ENCODE results near the gene FHL1.

Gene FHL1

DNA sequence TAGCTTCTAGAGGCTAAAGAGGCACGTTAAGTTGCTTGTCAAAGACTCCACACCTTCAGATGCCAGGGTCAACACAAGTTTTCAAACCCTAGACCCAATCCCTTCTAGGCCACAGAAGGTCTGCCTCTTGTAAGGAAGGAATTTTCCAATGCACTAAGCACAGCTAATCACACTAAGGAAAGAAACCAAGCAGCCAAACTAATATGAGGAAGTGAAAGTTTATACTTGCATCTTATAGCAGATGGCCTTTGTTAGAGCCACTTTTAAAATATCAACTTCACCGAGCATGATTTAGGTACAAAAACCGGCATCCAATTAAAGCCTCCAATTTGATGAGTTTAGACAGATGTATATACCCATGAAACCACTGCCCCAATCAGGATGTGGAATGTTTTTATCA, 9.9 kb downstream of the FHL1 start:
- TF ChIP-seq, protein P1, sequence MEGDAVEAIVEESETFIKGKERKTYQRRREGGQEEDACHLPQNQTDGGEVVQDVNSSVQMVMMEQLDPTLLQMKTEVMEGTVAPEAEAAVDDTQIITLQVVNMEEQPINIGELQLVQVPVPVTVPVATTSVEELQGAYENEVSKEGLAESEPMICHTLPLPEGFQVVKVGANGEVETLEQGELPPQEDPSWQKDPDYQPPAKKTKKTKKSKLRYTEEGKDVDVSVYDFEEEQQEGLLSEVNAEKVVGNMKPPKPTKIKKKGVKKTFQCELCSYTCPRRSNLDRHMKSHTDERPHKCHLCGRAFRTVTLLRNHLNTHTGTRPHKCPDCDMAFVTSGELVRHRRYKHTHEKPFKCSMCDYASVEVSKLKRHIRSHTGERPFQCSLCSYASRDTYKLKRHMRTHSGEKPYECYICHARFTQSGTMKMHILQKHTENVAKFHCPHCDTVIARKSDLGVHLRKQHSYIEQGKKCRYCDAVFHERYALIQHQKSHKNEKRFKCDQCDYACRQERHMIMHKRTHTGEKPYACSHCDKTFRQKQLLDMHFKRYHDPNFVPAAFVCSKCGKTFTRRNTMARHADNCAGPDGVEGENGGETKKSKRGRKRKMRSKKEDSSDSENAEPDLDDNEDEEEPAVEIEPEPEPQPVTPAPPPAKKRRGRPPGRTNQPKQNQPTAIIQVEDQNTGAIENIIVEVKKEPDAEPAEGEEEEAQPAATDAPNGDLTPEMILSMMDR (IDR thresholded peaks at IDR 0.05; ENCODE audit: control extremely low read depth, extremely low read depth, low read depth, missing control alignments), result no peak
- DNase-seq (ENCODE audit: extremely low spot score), result peak; percentile 17
- CTCF ChIA-PET, result interaction anchor here (3.3 kb wide), 1 partner anchor 129 kb away, joined by 11 read pairs; no protein-coding TSS in a partner anchor
- POLR2A ChIA-PET, result no interaction called here

DNA sequence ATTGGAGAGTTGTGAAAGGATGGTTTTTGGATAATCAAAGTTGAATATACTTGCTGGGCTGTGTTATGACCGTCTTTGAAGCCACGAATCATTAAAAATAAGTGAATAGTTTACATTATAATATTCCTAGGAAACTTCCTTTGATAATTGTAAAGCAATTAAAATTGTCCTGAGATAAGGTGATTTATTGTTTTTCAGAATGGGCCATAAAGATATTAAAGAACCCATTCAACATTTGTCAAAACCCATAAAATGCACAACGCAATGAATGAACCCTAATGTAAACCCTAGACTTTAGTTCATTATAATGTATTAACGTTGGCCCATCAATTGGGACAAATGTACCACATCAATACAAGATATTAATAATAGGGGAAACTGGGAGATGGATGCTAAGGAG, 11.4 kb downstream of the FHL1 start:
- no peak for DNase-seq (ENCODE audit: extremely low spot score)
- TF ChIP-seq, protein P1 (IDR thresholded peaks at IDR 0.05; ENCODE audit: control extremely low read depth, extremely low read depth, low read depth, missing control alignments), result no peak
- POLR2A ChIA-PET, result no interaction called here
- CTCF ChIA-PET, result no interaction called here

DNA sequence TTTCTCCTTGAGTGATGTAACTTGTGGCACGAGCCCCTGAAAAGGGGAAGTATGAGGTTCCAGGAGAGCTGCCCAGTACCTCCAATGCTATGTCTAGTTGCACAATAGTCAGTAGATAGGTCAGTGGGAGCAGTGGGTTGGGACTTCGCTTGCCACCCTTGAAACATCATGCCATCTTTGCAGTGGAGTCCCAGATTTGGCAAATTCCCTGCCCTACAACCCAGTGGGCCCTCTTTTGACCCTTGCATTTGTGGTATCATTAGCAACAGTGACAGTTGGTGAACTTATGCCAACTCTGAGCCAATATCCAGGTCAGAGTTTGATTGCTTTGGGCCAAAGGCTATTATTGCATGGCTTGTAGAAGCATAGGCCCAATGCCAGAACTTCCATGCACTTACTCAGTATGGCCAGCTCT, 12.3 kb downstream of the FHL1 start:
- no peak for DNase-seq (ENCODE audit: extremely low spot score)
- POLR2A ChIA-PET, result no interaction called here
- CTCF ChIA-PET, result interaction anchor here (1.7 kb wide), 1 partner anchor 131 kb away, joined by 8 read pairs; no protein-coding TSS in a partner anchor
- TF ChIP-seq, protein P1 (IDR thresholded peaks at IDR 0.05; ENCODE audit: control extremely low read depth, extremely low read depth, low read depth, missing control alignments), result no peak

DNA sequence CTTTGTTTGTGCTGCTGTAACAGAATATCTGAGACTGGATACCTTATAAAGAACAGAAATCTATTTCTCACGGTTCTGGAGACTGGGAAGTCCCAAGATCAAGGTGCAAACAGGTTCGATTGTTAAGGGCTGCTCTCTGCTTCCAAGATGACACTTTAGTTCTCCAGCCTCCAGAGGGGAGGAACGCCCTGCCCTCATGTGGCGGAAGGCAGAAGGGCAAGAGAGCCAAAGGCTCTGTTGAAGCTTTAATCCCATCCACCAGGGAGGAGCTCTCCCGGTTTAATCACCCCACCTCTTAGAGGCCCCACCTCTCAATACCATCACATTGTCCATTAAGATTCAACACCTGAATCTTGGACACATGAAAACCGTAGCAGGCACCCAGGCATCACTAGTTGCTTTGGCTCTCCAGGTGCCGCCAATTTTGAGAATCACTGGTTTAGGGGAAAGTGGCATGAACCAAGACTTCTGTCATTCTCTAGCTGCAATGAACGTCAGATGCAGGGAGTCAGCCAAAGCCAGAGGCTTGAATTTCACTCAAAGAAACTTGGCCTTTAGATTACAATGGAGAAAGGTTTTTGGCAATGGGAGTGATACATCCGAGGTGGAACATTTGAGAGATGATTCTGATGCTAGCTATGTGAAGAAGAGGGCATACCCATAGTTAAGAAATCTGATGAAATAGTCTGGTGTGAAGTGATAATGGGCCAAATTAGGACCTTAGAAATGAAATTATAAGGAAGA, 15.7 kb downstream of the FHL1 start:
- ChIA-PET CTCF (interaction anchor here (0.9 to 3.5 kb wide), 10 partner anchors 9 to 423 kb away, joined by 3 to 83 read pairs (median 5); no protein-coding TSS in a partner anchor), POLR2A (no interaction called here)
- DNase-seq (ENCODE audit: extremely low spot score), result peak; percentile 26
- TF ChIP-seq, protein P1 (IDR thresholded peaks at IDR 0.05; ENCODE audit: control extremely low read depth, extremely low read depth, low read depth, missing control alignments), result peak; percentile 70

DNA sequence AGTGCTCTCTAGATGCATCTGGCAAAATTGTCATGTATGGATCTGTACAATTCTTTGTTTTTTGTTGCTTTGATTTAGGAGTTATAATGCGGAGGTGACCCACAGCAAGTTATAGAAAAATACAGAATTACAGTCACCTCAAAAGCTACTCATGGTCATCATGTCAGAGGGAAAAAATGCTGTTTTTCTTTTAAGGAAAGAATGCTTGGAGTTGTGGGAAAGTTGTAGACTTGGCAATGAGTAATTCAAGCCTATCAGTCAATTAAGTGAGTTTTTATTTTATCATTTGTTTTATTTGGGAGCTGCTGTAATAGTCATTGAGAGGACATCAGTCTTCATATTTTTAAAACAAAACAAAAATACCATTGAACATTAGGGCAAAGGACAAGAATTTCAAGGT, 16.4 kb downstream of the FHL1 start:
- POLR2A ChIA-PET, result no interaction called here
- TF ChIP-seq, protein P1 (IDR thresholded peaks at IDR 0.05; ENCODE audit: control extremely low read depth, extremely low read depth, low read depth, missing control alignments), result no peak
- CTCF ChIA-PET, result interaction anchor here (0.9 to 3.5 kb wide), 7 partner anchors 10 to 424 kb away, joined by 3 to 83 read pairs (median 6); no protein-coding TSS in a partner anchor
- no peak for DNase-seq (ENCODE audit: extremely low spot score)

DNA sequence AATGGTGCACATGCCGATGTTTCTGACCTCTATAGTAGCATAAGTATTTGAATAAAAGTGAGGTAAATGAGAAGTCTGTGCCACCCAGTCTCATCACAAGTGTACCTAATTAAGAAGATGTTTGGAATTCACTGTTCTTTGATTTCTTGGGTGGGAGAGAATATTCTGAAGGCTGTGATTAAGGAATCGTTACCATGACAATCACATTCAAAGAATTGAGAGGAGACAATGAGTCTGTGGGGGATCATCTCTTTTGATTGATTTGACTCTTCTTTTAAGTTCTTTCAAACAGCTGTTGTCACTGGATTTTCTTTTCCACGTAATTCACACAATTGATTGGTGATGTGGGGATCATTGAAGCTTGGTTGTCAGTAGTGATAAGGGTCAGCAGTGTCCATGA, 18.1 kb downstream of the FHL1 start:
- DNase-seq (ENCODE audit: extremely low spot score), result no peak
- CTCF ChIA-PET, result interaction anchor here (1.0 to 1.2 kb wide), 2 partner anchors 103 to 137 kb away, joined by 4 to 5 read pairs; no protein-coding TSS in a partner anchor
- TF ChIP-seq, protein P1 (IDR thresholded peaks at IDR 0.05; ENCODE audit: control extremely low read depth, extremely low read depth, low read depth, missing control alignments), result no peak
- POLR2A ChIA-PET, result no interaction called here

All from GM10248 (cell line).